ENCODE measurements around the gene DTNA.

DTNA gene

GRCh38 chr18:34923911-34924310 lies 213.8 kb downstream of the DTNA start:
- H3K4me3 ChIP-seq (ENCODE audit: low read depth, low read length) = no peak overlapping the region
- in situ Hi-C loops (cut with HindIII; ENCODE audit: low sequenced_read_pairs) = no loop called here
- no peak for DNase-seq (ENCODE audit: low read depth)
- no peak for TF ChIP-seq CTCF (IDR thresholded peaks at IDR 0.05; ENCODE audit: low read depth, low read length, missing control alignments)

GRCh38 chr18:34926683-34927082 lies 216.6 kb downstream of the DTNA start:
- no peak for TF ChIP-seq CTCF (IDR thresholded peaks at IDR 0.05; ENCODE audit: low read depth, low read length, missing control alignments)
- in situ Hi-C loops (cut with HindIII; ENCODE audit: low sequenced_read_pairs) = no loop called here
- DNase-seq (ENCODE audit: low read depth) = no peak
- H3K4me3 ChIP-seq (ENCODE audit: low read depth, low read length) = no peak overlapping the region

- TF ChIP-seq CTCF (IDR thresholded peaks at IDR 0.05; ENCODE audit: low read depth, low read length, missing control alignments) = no peak
- in situ Hi-C loops (cut with HindIII; ENCODE audit: low sequenced_read_pairs) = no loop called here
- H3K4me3 ChIP-seq (ENCODE audit: low read depth, low read length) = no peak overlapping the region
- no peak for DNase-seq (ENCODE audit: low read depth)
These were observed 218.1 kb downstream of the DTNA start for GRCh38 chr18:34928088-34928753.

GRCh38 chr18:34928754-34929335 lies 218.7 kb downstream of the DTNA start:
- DNase-seq (ENCODE audit: low read depth) = no peak
- in situ Hi-C loops (cut with HindIII; ENCODE audit: low sequenced_read_pairs) = no loop called here
- H3K4me3 ChIP-seq (ENCODE audit: low read depth, low read length) = no peak overlapping the region
- no peak for TF ChIP-seq CTCF (IDR thresholded peaks at IDR 0.05; ENCODE audit: low read depth, low read length, missing control alignments)

- no peak for TF ChIP-seq CTCF (IDR thresholded peaks at IDR 0.05; ENCODE audit: low read depth, low read length, missing control alignments)
- in situ Hi-C loops (cut with HindIII; ENCODE audit: low sequenced_read_pairs) = no loop called here
- peak; percentile 35 for DNase-seq (ENCODE audit: low read depth)
- no peak overlapping the region for H3K4me3 ChIP-seq (ENCODE audit: low read depth, low read length)
These were observed 219.3 kb downstream of the DTNA start for GRCh38 chr18:34929336-34929780.

- no peak for DNase-seq (ENCODE audit: low read depth)
- no peak for TF ChIP-seq CTCF (IDR thresholded peaks at IDR 0.05; ENCODE audit: low read depth, low read length, missing control alignments)
- in situ Hi-C loops (cut with HindIII; ENCODE audit: low sequenced_read_pairs) = no loop called here
- H3K4me3 ChIP-seq (ENCODE audit: low read depth, low read length) = no peak overlapping the region
These were observed 222.3 kb downstream of the DTNA start for GRCh38 chr18:34932363-34932762.
